HG02623 (cell line): ENCODE measurements around the gene CLSTN3.
"Not testable (repeated sequence)": the region's sequence is repeated elsewhere in the genome, so short reads cannot be mapped to it uniquely, and the experiment has no call there.

Source experiments
- ATAC-seq: cut with Tn5 transposase; IDR thresholded peaks from one replicate; pipeline ENCODE4 v1.9.1; 2021; ENCODE audit warnings: moderate library complexity; ENCODE audit not compliant: unreplicated experiment

The CLSTN3 gene

GRCh38 chr12:7103837-7104584, 26.2 kb upstream of the CLSTN3 start:
- ATAC-seq: no peak

- no peak for ATAC-seq
These were observed 24.1 kb upstream of the CLSTN3 start for GRCh38 chr12:7106082-7106481.

GRCh38 chr12:7107181-7107580, 23.0 kb upstream of the CLSTN3 start:
- ATAC-seq: not testable (repeated sequence)

- ATAC-seq: no peak
These were observed 22.6 kb upstream of the CLSTN3 start for GRCh38 chr12:7107636-7108002.

- peak; percentile 84 for ATAC-seq
These were observed 22.0 kb upstream of the CLSTN3 start for GRCh38 chr12:7108003-7108795.

GRCh38 chr12:7108796-7109571, 21.2 kb upstream of the CLSTN3 start, which contains the start of gene C1RL:
Gene C1RL, minus strand, starts transcription at chr12:7109214. Its CDS starts 34 bp downstream, at chr12:7109180.
- peak; percentile 35 for ATAC-seq

- ATAC-seq: no peak
These were observed 20.6 kb upstream of the CLSTN3 start for GRCh38 chr12:7109572-7109920.

GRCh38 chr12:7110661-7111060, 19.5 kb upstream of the CLSTN3 start:
- ATAC-seq: no peak

- ATAC-seq: no peak
These were observed 18.1 kb upstream of the CLSTN3 start for GRCh38 chr12:7112041-7112440.

- no peak for ATAC-seq
These were observed 16.7 kb upstream of the CLSTN3 start for GRCh38 chr12:7113389-7113871.

- ATAC-seq: no peak
These were observed 16.2 kb upstream of the CLSTN3 start for GRCh38 chr12:7114008-7114407.

GRCh38 chr12:7114851-7115250, 15.3 kb upstream of the CLSTN3 start:
- no peak for ATAC-seq

- ATAC-seq: no peak
These were observed 14.0 kb upstream of the CLSTN3 start for GRCh38 chr12:7116196-7116595.

GRCh38 chr12:7116916-7117315, 13.3 kb upstream of the CLSTN3 start:
- no peak for ATAC-seq

GRCh38 chr12:7117670-7118069, 12.5 kb upstream of the CLSTN3 start:
- no peak for ATAC-seq

- no peak for ATAC-seq
These were observed 11.3 kb upstream of the CLSTN3 start for GRCh38 chr12:7118881-7119280.

GRCh38 chr12:7120166-7120565, 10.0 kb upstream of the CLSTN3 start:
- no peak for ATAC-seq

- ATAC-seq: no peak
These were observed 8.8 kb upstream of the CLSTN3 start for GRCh38 chr12:7121324-7121723.

GRCh38 chr12:7122811-7123769, 7.1 kb upstream of the CLSTN3 start:
- ATAC-seq: no peak

GRCh38 chr12:7123806-7124522, 6.2 kb upstream of the CLSTN3 start:
- no peak for ATAC-seq
